HepG2 (cell line): Measurements from ENCODE around the gene ERMARD. TPM values are rescaled to one million over a fixed set of nuclear protein-coding genes. Genes with fewer than 3 reads are reported as not detected.
A peak's percentile ranks its signal among the peaks of the same experiment; 100 is the strongest.

Experiments
- ATF1 ChIP-seq: IDR thresholded peaks from 2 replicates; pipeline ENCODE4 v1.6.1; 2016; ENCODE audit warnings: mild to moderate bottlenecking, control low read depth
- DDIT3 ChIP-seq: sonication (generic); formaldehyde crosslinking; IDR thresholded peaks from 2 replicates; pipeline ENCODE4 v1.4.0; 2020; ENCODE audit warnings: mild to moderate bottlenecking, missing genetic modification reagents
- DMTF1 ChIP-seq: sonication (generic); formaldehyde crosslinking; IDR thresholded peaks from 2 replicates; pipeline ENCODE4 v1.4.0; 2020; ENCODE audit warnings: mild to moderate bottlenecking, missing genetic modification reagents
- E2F1 ChIP-seq: sonication (generic); formaldehyde crosslinking; IDR thresholded peaks from 2 replicates; pipeline ENCODE4 v1.5.0; 2020; ENCODE audit warnings: missing genetic modification reagents
- GMEB2 ChIP-seq: IDR thresholded peaks from 2 replicates; pipeline ENCODE4 v1.6.1; 2016; ENCODE audit warnings: missing biosample characterization, missing genetic modification reagents, low read depth
- IRF9 ChIP-seq: sonication (generic); formaldehyde crosslinking; IDR thresholded peaks from 2 replicates; pipeline ENCODE4 v1.8.0; 2022; ENCODE audit warnings: missing genetic modification reagents, mild to moderate bottlenecking, borderline replicate concordance
- ONECUT2 ChIP-seq: sonication (generic); formaldehyde crosslinking; IDR thresholded peaks from 2 replicates; pipeline ENCODE4 v1.4.0; 2020; ENCODE audit warnings: missing genetic modification reagents
- TFDP2 ChIP-seq: sonication (generic); formaldehyde crosslinking; IDR thresholded peaks from 2 replicates; pipeline ENCODE4 v1.4.0; 2020; ENCODE audit warnings: missing genetic modification reagents
- THAP11 ChIP-seq: IDR thresholded peaks from 2 replicates; pipeline ENCODE4 v1.6.1; 2016; ENCODE audit warnings: missing biosample characterization, missing genetic modification reagents
- ZBTB1 ChIP-seq: sonication (generic); formaldehyde crosslinking; IDR thresholded peaks from 2 replicates; pipeline ENCODE4 v1.4.0; 2020; ENCODE audit warnings: missing genetic modification reagents, borderline replicate concordance
- ZIK1 ChIP-seq: sonication (generic); formaldehyde crosslinking; IDR thresholded peaks from 2 replicates; pipeline ENCODE4 v1.5.0; 2020; ENCODE audit warnings: mild to moderate bottlenecking, low read depth, missing genetic modification reagents, borderline replicate concordance
- ZNF224 ChIP-seq: sonication (generic); formaldehyde crosslinking; IDR thresholded peaks from 2 replicates; pipeline ENCODE4 v1.5.0; 2020; ENCODE audit warnings: mild to moderate bottlenecking, missing genetic modification reagents
- ZNF367 ChIP-seq: sonication (generic); formaldehyde crosslinking; IDR thresholded peaks from 2 replicates; pipeline ENCODE4 v1.4.0; 2020; ENCODE audit warnings: missing genetic modification reagents, borderline replicate concordance
- ZNF383 ChIP-seq: sonication (generic); formaldehyde crosslinking; IDR thresholded peaks from 2 replicates; pipeline ENCODE4 v1.4.0; 2020; ENCODE audit warnings: missing genetic modification reagents, mild to moderate bottlenecking, borderline replicate concordance
- ZSCAN21 ChIP-seq: sonication (generic); formaldehyde crosslinking; IDR thresholded peaks from 2 replicates; pipeline ENCODE4 v1.8.0; 2022; ENCODE audit warnings: mild to moderate bottlenecking, missing genetic modification reagents, moderate library complexity, borderline replicate concordance
- ZXDC ChIP-seq: sonication (generic); formaldehyde crosslinking; IDR thresholded peaks from 2 replicates; pipeline ENCODE4 v1.5.0; 2020; ENCODE audit warnings: mild to moderate bottlenecking, missing genetic modification reagents
- polyA plus RNA-seq, 8 experiments: library from polyadenylated mRNA; depleted of rRNA in 3 of 8; stranded (reverse) in 7 of 8; unstranded in 1 of 8; fragments of >200 nt; fragmentation: Illumina TruSeq in 4 of 8; extraction: Trizol in 4 of 8; gene quantifications; 2 replicates each; pipeline versions ENCODE4 v1.2.1 to v1.2.3, GENCODE V29; 2011 to 2016; ENCODE audit warnings: low read depth in 4 of 8, missing spikeins in 1 of 8, mixed read lengths in 1 of 8; ENCODE audit not compliant: insufficient read depth in 1 of 8
- total RNA-seq, 5 experiments: library from RNA; depleted of rRNA; stranded (reverse); fragments of >200 nt; fragmentation: Illumina TruSeq; extraction: Trizol; gene quantifications; 2 replicates each; pipeline ENCODE4 v1.2.3, GENCODE V29; 2016; ENCODE audit warnings: low read depth in 1 of 5

Gene ERMARD
- total and polyA plus RNA-seq, 2 of the 13 experiments (the other 11 are each of a cell fraction or from before 2014, with no cell fraction given): 8.8 to 10.7 TPM

- TF ChIP-seq ZXDC (CRISPR knock-in tag) (peak; percentile 85; the same call in 1 of the 2 replicates), ZNF383 (CRISPR knock-in tag) (peak; percentile 83), ZNF224 (CRISPR knock-in tag) (peak; percentile 77; the same call in 1 of the 2 replicates), ATF1 (CRISPR knock-in tag) (peak; percentile 80), ZIK1 (CRISPR knock-in tag) (peak; percentile 80; the same call in 1 of the 2 replicates), THAP11 (CRISPR knock-in tag) (peak; percentile 94), DMTF1 (CRISPR knock-in tag) (peak; percentile 77; the same call in 1 of the 2 replicates), E2F1 (CRISPR knock-in tag) (no peak; the same call in 1 of the 2 replicates), ONECUT2 (CRISPR knock-in tag) (0 out of 2 replicates have a peak, but pooled peaks have one; percentile 14), ZBTB1 (CRISPR knock-in tag) (peak; percentile 7; the same call in 1 of the 2 replicates), ZNF367 (CRISPR knock-in tag) (peak; percentile 79; the same call in 1 of the 2 replicates), TFDP2 (peak; percentile 83), ZSCAN21 (peak; percentile 44; the same call in 1 of the 2 replicates), DDIT3 (CRISPR knock-in tag) (no peak), GMEB2 (0 out of 2 replicates have a peak, but pooled peaks have one; percentile 24), IRF9 (CRISPR knock-in tag) (no peak; the same call in 1 of the 2 replicates)
These were observed 49.2 kb upstream of the ERMARD start, which contains the start of the genes C6orf120 and WDR27 (continued) for GRCh38 chr6:169701954-169702839.
